ENCODE results near the gene ACTG2.
"Not testable (repeated sequence)": the region's sequence is repeated elsewhere in the genome, so short reads cannot be mapped to it uniquely, and the experiment has no call there.

ACTG2 gene

GRCh38 chr2:73856214-73856613 lies 36.6 kb upstream of the ACTG2 start:
- TF ChIP-seq, protein P1, sequence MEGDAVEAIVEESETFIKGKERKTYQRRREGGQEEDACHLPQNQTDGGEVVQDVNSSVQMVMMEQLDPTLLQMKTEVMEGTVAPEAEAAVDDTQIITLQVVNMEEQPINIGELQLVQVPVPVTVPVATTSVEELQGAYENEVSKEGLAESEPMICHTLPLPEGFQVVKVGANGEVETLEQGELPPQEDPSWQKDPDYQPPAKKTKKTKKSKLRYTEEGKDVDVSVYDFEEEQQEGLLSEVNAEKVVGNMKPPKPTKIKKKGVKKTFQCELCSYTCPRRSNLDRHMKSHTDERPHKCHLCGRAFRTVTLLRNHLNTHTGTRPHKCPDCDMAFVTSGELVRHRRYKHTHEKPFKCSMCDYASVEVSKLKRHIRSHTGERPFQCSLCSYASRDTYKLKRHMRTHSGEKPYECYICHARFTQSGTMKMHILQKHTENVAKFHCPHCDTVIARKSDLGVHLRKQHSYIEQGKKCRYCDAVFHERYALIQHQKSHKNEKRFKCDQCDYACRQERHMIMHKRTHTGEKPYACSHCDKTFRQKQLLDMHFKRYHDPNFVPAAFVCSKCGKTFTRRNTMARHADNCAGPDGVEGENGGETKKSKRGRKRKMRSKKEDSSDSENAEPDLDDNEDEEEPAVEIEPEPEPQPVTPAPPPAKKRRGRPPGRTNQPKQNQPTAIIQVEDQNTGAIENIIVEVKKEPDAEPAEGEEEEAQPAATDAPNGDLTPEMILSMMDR (IDR thresholded peaks at IDR 0.05; ENCODE audit: control extremely low read depth, extremely low read depth, low read depth, missing control alignments) = no peak
- POLR2A ChIA-PET = no interaction called here
- DNase-seq (ENCODE audit: extremely low spot score) = no peak
- CTCF ChIA-PET = interaction anchor here (1.1 to 1.2 kb wide), 2 partner anchors 11 to 32 kb away, joined by 3 read pairs; no protein-coding TSS in a partner anchor

- TF ChIP-seq, protein P1 (IDR thresholded peaks at IDR 0.05; ENCODE audit: control extremely low read depth, extremely low read depth, low read depth, missing control alignments) = no peak
- no peak for DNase-seq (ENCODE audit: extremely low spot score)
- POLR2A ChIA-PET = no interaction called here
- CTCF ChIA-PET = interaction anchor here (1.5 kb wide), 1 partner anchor 12 kb away, joined by 3 read pairs; no protein-coding TSS in a partner anchor
Measured at GRCh38 chr2:73859721-73860586, 32.9 kb upstream of the ACTG2 start.

DNA sequence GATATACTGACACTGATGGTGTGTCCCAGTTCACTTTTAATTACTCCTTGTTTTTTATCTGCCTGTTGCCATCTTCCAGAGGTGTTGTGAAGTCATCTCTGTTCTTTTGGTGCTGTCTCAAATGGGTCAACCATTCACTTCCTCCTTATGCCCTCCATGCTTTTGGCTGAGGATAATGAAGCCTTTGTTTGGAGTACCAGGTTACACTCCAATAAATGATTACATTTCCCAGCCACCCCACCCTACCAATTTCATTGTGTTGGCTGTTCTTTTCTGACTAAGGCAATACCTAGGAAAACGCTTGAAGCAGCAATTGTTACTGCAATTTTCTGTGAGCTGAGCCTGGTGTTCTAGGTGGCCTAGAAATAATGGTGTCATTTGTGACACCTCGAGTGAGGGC lies 29.8 kb upstream of the ACTG2 start:
- TF ChIP-seq, protein P1 (IDR thresholded peaks at IDR 0.05; ENCODE audit: control extremely low read depth, extremely low read depth, low read depth, missing control alignments) = no peak
- CTCF ChIA-PET = interaction anchor here (1.0 to 2.4 kb wide), 5 partner anchors 21 to 472 kb away, joined by 3 to 8 read pairs (median 3); partner anchors contain the start of gene STAMBP
- no peak for DNase-seq (ENCODE audit: extremely low spot score)
- POLR2A ChIA-PET = no interaction called here

DNA sequence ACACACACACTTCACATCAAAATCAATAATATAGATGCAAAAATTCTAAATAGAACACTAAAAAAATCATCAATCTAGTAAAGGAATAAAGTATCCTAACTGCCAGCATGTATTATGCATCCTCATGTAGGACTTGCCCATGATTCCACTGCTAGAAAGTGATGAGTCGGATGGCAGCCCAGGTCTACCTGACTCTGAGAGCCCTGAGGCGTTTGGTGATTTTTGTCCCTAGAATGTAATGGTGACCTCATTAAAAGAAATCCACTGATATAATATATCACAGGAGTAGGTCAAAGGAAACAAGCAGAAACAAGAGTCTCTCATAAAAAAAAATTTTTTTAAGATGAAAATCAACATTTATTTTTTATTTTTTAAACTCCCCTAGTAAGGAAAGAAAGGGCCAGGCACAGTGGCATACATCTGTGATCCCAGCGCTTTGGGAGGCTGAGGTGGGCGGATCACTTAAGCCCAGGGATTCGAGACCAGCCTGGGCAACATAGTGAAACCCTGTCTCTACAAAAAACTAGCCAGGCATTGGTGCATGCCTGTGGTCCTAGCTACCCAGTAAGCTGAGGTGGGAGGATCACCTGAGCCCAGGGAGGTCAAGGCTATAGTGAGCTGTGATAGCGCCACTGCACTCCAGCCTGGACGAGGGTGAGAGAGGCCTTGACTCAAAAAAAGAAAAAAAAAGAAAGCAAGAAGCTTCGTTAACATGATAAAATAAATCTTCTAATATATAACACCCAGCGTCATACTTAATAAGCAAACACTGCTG lies 24.4 kb upstream of the ACTG2 start:
- ChIA-PET POLR2A (no interaction called here), CTCF (interaction anchor here (1.4 kb wide), 1 partner anchor 47 kb away, joined by 3 read pairs; no protein-coding TSS in a partner anchor)
- TF ChIP-seq, protein P1 (IDR thresholded peaks at IDR 0.05; ENCODE audit: control extremely low read depth, extremely low read depth, low read depth, missing control alignments) = no peak
- no peak for DNase-seq (ENCODE audit: extremely low spot score)

DNA sequence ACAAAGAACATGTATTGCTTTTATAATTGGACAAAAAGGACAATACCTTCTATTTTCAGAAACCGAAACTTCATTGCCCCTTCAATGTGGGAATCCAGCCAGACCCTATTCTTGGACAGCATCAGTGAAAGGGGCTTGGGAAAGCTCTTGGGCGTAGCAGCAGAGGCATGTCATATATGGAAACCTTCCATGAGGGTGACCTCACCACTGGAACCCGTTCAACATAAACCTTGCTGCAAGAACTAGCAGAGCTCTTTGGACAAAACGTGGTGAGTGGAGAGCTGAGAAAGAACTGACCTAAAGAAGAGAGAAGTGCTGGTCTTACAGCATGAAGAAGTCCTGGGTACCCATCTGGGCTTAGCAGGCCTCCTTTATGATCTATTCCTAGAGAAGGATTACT lies 22.7 kb upstream of the ACTG2 start:
- ChIA-PET CTCF (interaction anchor here (1.0 to 1.5 kb wide), 4 partner anchors 14 to 46 kb away, joined by 3 to 4 read pairs (median 4); no protein-coding TSS in a partner anchor), POLR2A (no interaction called here)
- TF ChIP-seq, protein P1 (IDR thresholded peaks at IDR 0.05; ENCODE audit: control extremely low read depth, extremely low read depth, low read depth, missing control alignments) = no peak
- DNase-seq (ENCODE audit: extremely low spot score) = no peak

DNA sequence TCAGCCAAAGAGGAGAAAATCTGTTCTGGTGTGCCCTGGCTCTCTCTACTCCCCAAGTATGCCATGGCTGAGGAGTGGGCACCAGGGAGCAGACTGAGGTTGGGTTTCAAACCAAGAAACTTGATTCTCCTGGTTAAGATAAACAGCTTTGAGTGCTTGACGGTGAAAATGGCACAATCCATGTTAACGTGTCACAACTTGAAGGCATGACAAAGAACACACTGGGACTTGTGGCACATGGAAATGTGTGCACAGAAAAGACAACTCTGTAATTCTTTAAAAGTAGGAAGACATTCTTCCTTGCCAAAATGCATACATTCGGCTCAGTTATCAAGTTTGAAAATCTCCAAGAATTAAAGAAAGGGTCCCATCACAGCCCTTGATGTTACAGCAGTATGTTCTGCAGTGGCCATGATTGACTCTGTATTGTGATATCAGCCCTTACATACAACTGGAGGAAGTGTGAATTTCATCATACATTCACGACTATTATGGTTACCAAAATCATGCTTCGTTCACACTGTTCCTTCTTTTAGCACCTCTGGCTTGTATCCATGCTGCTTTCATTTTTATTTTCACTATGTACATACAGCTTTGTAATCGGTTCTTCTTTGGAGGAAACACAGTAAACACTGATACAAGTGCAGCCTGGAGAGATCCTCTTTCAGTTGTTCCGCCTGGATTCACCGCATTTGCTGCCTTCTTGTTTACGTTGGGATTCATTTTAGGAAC lies 15.6 kb upstream of the ACTG2 start:
- CTCF ChIA-PET = no interaction called here
- TF ChIP-seq, protein P1 (IDR thresholded peaks at IDR 0.05; ENCODE audit: control extremely low read depth, extremely low read depth, low read depth, missing control alignments) = no peak
- DNase-seq (ENCODE audit: extremely low spot score) = no peak
- POLR2A ChIA-PET = no interaction called here

DNA sequence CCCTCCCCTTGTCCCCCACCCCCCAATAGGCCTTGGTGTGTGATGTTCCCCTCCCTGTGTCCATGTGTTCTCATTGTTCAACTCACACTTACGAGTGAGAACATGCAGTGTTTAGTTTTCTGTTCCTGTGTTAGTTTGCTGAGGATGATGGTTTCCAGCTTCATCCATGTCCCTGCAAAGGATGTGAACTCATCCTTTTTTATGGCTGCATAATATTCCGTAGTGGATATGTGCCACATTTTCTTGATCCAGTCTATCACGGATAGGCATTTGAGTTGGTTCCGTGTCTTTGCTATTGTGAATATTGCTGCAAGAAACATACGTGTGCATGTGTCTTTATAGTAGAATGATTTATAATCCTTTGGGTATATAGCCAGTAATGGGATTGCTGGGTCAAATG lies 14.8 kb upstream of the ACTG2 start:
- POLR2A ChIA-PET; DNase-seq (ENCODE audit: extremely low spot score): not testable (repeated sequence)
- CTCF ChIA-PET = interaction anchor here (1.5 kb wide), 1 partner anchor 10 kb away, joined by 4 read pairs; no protein-coding TSS in a partner anchor

All from GM10248 (cell line).